Measurements from ENCODE around the gene ANO8. TPM values are rescaled to one million over a fixed set of nuclear protein-coding genes. Genes with fewer than 3 reads are reported as not detected.
"Not testable (repeated sequence)": the region's sequence is repeated elsewhere in the genome, so short reads cannot be mapped to it uniquely, and the experiment has no call there.

The ANO8 gene, protein sequence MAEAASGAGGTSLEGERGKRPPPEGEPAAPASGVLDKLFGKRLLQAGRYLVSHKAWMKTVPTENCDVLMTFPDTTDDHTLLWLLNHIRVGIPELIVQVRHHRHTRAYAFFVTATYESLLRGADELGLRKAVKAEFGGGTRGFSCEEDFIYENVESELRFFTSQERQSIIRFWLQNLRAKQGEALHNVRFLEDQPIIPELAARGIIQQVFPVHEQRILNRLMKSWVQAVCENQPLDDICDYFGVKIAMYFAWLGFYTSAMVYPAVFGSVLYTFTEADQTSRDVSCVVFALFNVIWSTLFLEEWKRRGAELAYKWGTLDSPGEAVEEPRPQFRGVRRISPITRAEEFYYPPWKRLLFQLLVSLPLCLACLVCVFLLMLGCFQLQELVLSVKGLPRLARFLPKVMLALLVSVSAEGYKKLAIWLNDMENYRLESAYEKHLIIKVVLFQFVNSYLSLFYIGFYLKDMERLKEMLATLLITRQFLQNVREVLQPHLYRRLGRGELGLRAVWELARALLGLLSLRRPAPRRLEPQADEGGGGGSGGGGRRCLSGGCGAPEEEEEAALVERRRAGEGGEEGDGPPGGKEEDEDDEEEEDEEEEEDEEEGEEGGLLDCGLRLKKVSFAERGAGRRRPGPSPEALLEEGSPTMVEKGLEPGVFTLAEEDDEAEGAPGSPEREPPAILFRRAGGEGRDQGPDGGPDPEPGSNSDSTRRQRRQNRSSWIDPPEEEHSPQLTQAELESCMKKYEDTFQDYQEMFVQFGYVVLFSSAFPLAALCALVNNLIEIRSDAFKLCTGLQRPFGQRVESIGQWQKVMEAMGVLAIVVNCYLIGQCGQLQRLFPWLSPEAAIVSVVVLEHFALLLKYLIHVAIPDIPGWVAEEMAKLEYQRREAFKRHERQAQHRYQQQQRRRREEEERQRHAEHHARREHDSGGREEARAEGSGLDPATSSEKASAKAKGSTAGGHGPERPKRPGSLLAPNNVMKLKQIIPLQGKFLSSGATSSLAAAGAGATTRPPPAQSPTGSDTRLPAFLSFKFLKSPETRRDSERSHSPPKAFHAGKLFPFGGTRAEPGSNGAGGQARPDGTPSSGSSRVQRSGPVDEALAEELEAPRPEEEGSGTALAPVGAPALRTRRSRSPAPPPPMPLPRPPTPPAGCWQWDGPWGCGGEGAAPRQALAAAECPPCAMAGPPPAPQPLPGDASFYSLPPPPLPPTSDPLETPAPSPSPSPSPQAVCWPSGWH
- 1.3 TPM for polyA plus RNA-seq (2012; ENCODE audit: low read depth, missing spikeins)

DNA sequence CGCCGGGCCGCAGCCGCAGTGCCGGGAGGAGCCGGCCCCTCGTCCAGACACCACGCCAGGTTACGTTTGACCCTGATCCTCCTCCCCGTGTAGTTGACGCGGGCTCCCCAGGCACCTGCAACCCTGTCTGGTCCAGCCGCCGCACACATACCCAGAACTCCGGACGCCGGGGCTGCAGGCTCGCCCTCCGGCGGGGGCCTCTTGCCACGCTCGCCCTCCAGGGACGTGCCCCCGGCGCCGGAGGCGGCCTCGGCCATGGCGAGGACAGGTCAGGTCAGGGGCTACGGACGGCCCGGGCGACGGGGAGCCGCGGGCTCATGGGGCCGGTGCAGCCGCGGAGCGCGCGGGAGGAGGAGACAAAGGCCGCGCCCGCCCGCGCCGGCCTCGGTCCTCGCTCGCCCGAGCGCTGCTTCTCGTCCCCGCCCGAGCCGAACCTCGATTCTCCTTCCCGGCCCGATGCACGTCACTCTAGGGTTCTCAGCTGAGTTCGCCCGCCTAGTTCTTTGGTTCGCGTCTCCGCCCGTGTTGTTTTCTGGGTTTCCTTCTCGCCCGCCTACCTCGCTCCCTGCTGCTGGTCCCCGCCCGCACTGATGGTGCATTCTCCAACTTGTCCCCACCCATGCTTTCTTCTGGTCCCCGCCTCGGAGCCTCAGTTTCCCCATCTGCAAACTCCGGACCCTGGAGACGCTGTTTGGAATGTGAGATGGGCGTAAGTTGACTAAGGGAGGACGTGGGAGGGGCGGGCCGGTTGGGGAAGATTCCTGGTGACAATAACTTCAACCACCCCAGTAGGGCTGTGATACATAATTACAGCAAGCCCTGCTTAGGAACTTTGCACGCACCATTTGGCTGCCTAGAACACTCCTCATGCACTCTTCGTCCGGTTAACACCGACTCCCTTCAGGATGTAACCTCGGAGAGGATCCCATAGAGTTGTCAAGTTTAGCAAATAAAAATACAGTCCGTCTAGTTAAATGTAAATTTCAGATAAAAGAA is at the start of gene ANO8:
Gene ANO8 (minus strand): TSS at position 442 of the 996 bp plus-strand sequence. CDS start 185 bp downstream, at position 257.
- no peak for TF ChIP-seq PAX5 (IDR thresholded peaks at IDR 0.05; ENCODE audit: insufficient read depth, low read length, severe bottlenecking)
- TF ChIP-seq POU2F2 (IDR thresholded peaks at IDR 0.05; ENCODE audit: low read depth, low read length): peak; percentile 61; the same call in 1 of the 2 replicates
- TF ChIP-seq POLR2A (IDR thresholded peaks at IDR 0.05; ENCODE audit: low read depth, low read length): no peak
- peak; percentile 96 for FAIRE-seq
- peak; percentile 92 for DNase-seq (ENCODE audit: insufficient read length, low spot score)

DNA sequence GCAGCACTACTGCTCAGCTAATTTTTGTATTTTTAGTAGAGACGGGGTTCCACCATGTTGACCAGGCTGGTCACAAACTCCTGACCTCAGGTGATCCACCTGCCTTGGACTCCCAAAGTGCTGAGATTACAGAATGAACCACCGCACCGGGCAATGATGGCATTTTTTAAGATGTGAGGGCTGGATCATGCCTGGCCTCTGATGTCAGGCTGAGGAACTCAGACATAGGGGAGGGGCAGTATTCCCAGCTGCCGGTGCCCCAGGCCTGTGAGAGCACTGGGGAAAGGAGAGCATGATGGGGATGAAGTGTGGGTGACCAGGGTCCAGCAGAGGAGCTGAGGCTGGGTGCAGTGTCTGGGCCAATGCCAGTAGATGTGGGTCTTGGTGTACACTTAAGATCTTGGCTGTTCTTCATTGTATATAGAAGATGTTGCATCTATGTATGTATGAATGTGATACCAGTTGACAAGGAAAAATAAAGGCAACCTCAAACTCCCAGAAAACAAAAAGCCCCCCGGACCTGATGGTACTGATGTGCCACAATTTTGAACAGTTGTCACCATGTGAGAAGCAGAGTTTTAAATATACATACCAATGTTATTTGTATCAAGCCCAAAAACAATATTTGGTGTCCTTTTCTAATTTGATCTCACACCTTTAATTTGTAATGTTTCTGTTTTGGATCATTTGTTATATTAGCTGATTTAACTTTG is 45.9 kb upstream of the ANO8 start:
- FAIRE-seq (no peak), DNase-seq (ENCODE audit: insufficient read length, low spot score) (no peak)
- TF ChIP-seq POLR2A (IDR thresholded peaks at IDR 0.05; ENCODE audit: low read depth, low read length) (no peak), SPI1 (IDR thresholded peaks at IDR 0.05; ENCODE audit: low read depth, low read length) (no peak), PAX5 (IDR thresholded peaks at IDR 0.05; ENCODE audit: insufficient read depth, low read length, severe bottlenecking) (no peak), POLR2AphosphoS5 (IDR thresholded peaks at IDR 0.05; ENCODE audit: low read depth, low read length) (no peak), POU2F2 (IDR thresholded peaks at IDR 0.05; ENCODE audit: low read depth, low read length) (no peak), TAF1 (IDR thresholded peaks at IDR 0.05; ENCODE audit: low read depth, low read length) (no peak)

DNA sequence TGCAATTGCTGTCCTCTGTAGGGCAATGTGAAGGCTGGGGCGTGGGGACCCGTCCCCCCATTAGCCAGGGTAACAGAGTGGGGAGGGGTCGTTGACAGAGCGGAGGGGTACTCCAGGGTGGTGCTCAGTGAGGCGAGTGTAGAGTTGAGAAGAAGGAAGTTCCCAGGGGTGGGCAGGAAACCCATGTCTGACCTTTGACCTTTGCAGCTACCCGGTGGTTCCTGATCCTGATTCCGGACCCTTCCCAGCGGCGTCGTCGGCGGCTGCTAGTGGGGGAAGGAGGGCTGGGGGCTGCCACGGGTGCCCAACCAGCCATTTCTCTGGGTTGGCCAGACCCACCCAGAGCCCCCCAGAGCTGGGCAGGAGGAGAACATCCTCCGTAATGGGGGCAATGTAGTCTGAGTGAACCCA is 44.6 kb upstream of the ANO8 start:
- DNase-seq (ENCODE audit: insufficient read length, low spot score) (no peak), FAIRE-seq (no peak)
- no peak for TF ChIP-seq POLR2A (IDR thresholded peaks at IDR 0.05; ENCODE audit: low read depth, low read length)
- no peak for TF ChIP-seq SPI1 (IDR thresholded peaks at IDR 0.05; ENCODE audit: low read depth, low read length)
- TF ChIP-seq POU2F2 (IDR thresholded peaks at IDR 0.05; ENCODE audit: low read depth, low read length): no peak
- no peak for TF ChIP-seq PAX5 (IDR thresholded peaks at IDR 0.05; ENCODE audit: insufficient read depth, low read length, severe bottlenecking)
- TF ChIP-seq POLR2AphosphoS5 (IDR thresholded peaks at IDR 0.05; ENCODE audit: low read depth, low read length): no peak
- no peak for TF ChIP-seq TAF1 (IDR thresholded peaks at IDR 0.05; ENCODE audit: low read depth, low read length)

DNA sequence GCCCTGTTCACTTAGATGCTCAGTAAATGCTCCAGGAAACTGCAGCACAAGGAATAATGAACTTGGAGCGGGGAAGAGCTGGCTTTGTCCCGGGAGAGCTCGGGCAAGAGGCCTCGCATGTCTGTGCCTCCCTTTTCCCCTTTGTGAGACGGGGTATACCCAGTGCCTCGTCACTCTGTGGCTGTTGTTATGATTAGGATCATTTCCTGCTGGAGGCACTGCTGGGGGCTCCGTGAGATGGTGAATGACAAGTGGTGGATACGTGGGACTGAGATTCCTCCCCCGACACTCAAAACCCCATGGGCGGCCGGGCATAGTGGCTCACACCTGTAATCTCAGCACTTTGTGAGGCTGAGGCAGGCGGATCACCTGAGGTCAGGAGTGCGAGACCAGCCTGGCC is 43.6 kb upstream of the ANO8 start:
- peak; percentile 20 for FAIRE-seq
- DNase-seq (ENCODE audit: insufficient read length, low spot score): no peak
- TF ChIP-seq POLR2AphosphoS5 (IDR thresholded peaks at IDR 0.05; ENCODE audit: low read depth, low read length): no peak
- no peak for TF ChIP-seq PAX5 (IDR thresholded peaks at IDR 0.05; ENCODE audit: insufficient read depth, low read length, severe bottlenecking)
- no peak for TF ChIP-seq POU2F2 (IDR thresholded peaks at IDR 0.05; ENCODE audit: low read depth, low read length)
- no peak for TF ChIP-seq TAF1 (IDR thresholded peaks at IDR 0.05; ENCODE audit: low read depth, low read length)
- TF ChIP-seq SPI1 (IDR thresholded peaks at IDR 0.05; ENCODE audit: low read depth, low read length): no peak
- TF ChIP-seq POLR2A (IDR thresholded peaks at IDR 0.05; ENCODE audit: low read depth, low read length): no peak

DNA sequence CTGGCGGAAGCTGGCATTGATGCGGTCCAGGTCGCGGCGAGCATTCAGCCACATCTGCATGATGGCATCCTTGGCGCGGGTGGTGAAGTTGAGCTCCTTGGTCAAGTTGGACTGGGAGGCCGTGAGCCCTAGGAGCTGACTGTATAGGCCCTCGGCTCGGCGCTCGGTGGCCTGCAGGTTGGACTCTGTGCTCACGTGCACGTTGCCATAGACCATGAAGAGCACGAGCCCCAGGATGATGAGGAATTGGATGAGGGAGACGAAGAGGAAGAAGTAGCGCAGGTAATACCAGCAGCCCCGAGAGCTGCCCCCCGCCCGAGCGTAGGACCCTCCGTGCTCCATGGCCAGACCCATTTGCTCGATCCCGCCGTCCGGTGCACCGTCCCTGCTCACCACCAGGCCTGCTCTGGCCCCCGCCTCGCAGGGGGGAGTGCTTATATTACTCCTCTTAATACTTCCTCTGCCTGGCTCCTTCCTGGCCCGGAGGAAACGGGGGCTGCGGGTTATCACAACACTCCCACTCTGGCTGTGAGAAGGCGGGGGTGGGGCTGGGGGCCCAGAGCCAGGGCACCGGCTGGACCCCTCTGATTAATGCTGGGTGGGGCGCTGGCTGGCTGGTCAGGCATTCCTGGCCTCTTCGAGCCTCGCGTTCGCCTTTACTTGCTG is 42.4 kb upstream of the ANO8 start, which contains the start of gene PLVAP:
Gene PLVAP (minus strand): TSS at position 408 of the 666 bp plus-strand sequence. CDS start 54 bp downstream, at position 354.
- no peak for TF ChIP-seq PAX5 (IDR thresholded peaks at IDR 0.05; ENCODE audit: insufficient read depth, low read length, severe bottlenecking)
- TF ChIP-seq POU2F2 (IDR thresholded peaks at IDR 0.05; ENCODE audit: low read depth, low read length): no peak
- TF ChIP-seq SPI1 (IDR thresholded peaks at IDR 0.05; ENCODE audit: low read depth, low read length): no peak
- no peak for TF ChIP-seq POLR2AphosphoS5 (IDR thresholded peaks at IDR 0.05; ENCODE audit: low read depth, low read length)
- no peak for TF ChIP-seq POLR2A (IDR thresholded peaks at IDR 0.05; ENCODE audit: low read depth, low read length)
- no peak for TF ChIP-seq TAF1 (IDR thresholded peaks at IDR 0.05; ENCODE audit: low read depth, low read length)
- DNase-seq (ENCODE audit: insufficient read length, low spot score) (no peak), FAIRE-seq (no peak)

DNA sequence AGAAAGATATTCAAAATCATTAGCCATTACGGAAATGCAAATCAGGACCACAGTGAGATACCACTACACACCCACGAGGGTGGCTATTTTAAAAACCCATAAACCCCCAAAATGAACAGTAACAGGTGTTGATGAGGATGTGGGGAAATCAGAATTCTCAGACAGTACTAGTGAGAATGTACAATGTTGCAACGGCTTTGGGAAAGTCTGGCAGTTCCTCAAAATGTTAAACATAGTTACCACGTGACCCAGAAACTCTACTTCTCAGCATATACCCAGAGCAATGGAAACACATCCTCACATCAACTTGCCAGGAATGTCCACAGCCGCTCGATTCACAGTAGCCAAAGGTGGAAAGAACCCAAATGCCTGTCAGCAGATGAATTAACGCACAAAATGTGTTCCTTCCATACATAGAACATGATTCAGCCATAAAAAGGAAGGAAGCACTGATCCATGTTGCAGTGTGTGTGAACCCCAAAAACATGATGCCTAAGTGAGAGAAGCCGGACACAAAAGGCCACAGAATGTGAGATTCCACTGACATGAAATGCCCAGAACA is 35.5 kb upstream of the ANO8 start:
- DNase-seq (ENCODE audit: insufficient read length, low spot score): no peak
- FAIRE-seq: peak; percentile 97
- TF ChIP-seq PAX5 (IDR thresholded peaks at IDR 0.05; ENCODE audit: insufficient read depth, low read length, severe bottlenecking): no peak
- peak; percentile 92 for TF ChIP-seq SPI1 (IDR thresholded peaks at IDR 0.05; ENCODE audit: low read depth, low read length)
- peak; percentile 94 for TF ChIP-seq POU2F2 (IDR thresholded peaks at IDR 0.05; ENCODE audit: low read depth, low read length)

DNA sequence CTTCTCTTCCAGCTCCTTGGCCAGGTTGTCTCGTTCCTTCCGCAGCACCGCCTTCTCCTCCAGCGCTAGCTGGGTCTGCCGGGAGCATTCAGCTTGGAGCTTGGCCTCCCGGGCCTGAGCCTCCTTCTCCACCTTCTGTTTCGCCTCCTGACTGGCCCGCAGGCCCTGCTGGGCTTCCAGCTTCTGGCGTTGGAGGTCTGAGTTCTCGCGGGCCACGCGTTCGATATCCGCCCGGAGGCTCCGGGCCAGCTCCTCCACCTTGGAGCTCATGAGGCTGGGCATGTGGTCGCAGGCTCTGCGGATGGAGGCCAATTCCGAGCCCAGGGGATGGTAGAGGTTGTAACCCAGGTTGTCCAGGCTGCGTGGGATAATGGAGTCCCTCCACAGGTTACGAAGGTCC is 30.7 kb upstream of the ANO8 start:
- no peak for DNase-seq (ENCODE audit: insufficient read length, low spot score)
- FAIRE-seq: no peak
- TF ChIP-seq TAF1 (IDR thresholded peaks at IDR 0.05; ENCODE audit: low read depth, low read length) (no peak), PAX5 (IDR thresholded peaks at IDR 0.05; ENCODE audit: insufficient read depth, low read length, severe bottlenecking) (no peak), POU2F2 (IDR thresholded peaks at IDR 0.05; ENCODE audit: low read depth, low read length) (no peak), POLR2A (IDR thresholded peaks at IDR 0.05; ENCODE audit: low read depth, low read length) (no peak), POLR2AphosphoS5 (IDR thresholded peaks at IDR 0.05; ENCODE audit: low read depth, low read length) (no peak), SPI1 (IDR thresholded peaks at IDR 0.05; ENCODE audit: low read depth, low read length) (no peak)

DNA sequence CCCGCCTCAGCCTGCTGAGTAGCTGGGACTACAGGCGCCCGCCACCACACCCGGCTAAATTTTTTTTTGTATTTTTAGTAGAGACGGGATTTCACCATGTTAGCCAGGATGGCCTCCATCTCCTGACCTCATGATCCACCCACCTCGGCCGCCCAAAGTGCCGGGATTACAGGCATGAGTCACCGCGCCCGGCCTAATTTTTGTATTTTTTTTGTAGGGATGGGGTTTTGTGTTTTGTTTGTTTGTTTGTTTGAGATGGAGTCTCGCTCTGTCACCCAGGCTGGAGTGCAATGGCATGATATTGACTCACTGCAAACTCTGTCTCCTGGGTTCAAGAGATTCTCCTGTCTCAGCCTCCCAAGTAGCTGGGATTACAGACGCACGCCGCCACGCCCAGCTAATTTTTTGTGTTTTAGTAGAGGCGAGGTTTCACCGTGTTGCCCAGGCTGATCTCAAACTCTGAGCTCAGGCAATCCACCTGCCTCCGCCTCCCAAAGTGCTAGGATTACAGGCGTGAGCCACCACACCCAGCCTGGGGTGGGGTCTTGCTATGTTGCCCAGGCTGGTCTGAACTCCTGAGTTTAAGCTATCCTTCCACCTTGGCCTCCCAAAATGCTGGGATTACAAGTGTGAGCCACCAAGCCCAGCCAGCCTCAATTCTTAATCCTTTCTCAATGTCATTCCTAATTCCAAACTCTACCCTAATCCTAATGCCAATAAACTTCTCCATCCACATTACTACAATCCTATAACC is 29.4 kb upstream of the ANO8 start:
- not testable (repeated sequence) for FAIRE-seq; DNase-seq (ENCODE audit: insufficient read length, low spot score)
